Measurements from ENCODE around the gene PSMB10. TPM values are rescaled to one million over a fixed set of nuclear protein-coding genes. Genes with fewer than 3 reads are reported as not detected.

PSMB10 gene
- total and polyA plus RNA-seq, 2 of the 4 experiments (the other 2 are of a cell fraction), result 28.7 to 36.7 TPM

- ATAC-seq (ENCODE audit: low read depth) (peak; percentile 92), DNase-seq (peak; percentile 43)
- H3K9me3 ChIP-seq (ENCODE audit: control insufficient read depth, insufficient read depth, low read length), result no peaks in the 10 kb centered on the region
- H3K27me3 ChIP-seq (ENCODE audit: control insufficient read depth, insufficient read depth, low read length), result no peaks in the 10 kb centered on the region
- H3K23ac ChIP-seq (ENCODE audit: low read depth, low read length), result no peak overlapping the region
- ChIA-PET POLR2A (ENCODE audit: unreplicated experiment) (interaction anchor here (0.5 kb wide), 1 partner anchor 109 kb away, joined by 3 read pairs; no protein-coding TSS in a partner anchor), CTCF (interaction anchor here (0.6 to 1.0 kb wide), 3 partner anchors 26 to 246 kb away, joined by 3 read pairs; no protein-coding TSS in a partner anchor)
- BruUV-seq (replicated peaks), result TSS peak; percentile 26
- no peak overlapping the region for H3K4ac ChIP-seq (ENCODE audit: low read depth, low read length)
- no peak overlapping the region for H3K4me2 ChIP-seq (ENCODE audit: low read depth, low read length)
- dilution Hi-C loops (cut with HindIII; ENCODE audit: low sequenced_read_pairs, unreplicated experiment) (no loop called here), intact Hi-C loops (cut with micrococcal nuclease) (loop anchor here (1.0 to 2.0 kb wide), 5 partner anchors 45 to 407 kb away; partner anchors contain the start of gene THAP11), in situ Hi-C loops (cut with MboI; ENCODE audit: low sequenced_read_pairs) (loop anchor here (5.0 to 25.0 kb wide), 3 partner anchors 116 to 391 kb away; partner anchors contain the start of gene RIPOR1)
- no peak overlapping the region for H3K27ac ChIP-seq (ENCODE audit: insufficient read depth, low read length)
- H2BK20ac ChIP-seq (ENCODE audit: low read depth, low read length), result no peak overlapping the region
- H2BK15ac ChIP-seq (ENCODE audit: low read depth, low read length), result no peak overlapping the region
- H3K4me1 ChIP-seq (ENCODE audit: control insufficient read depth, insufficient read depth, low read length), result no peaks in the 10 kb centered on the region
- no peak overlapping the region for H4K91ac ChIP-seq (ENCODE audit: insufficient read depth, low read depth, low read length)
- no peak overlapping the region for H4K8ac ChIP-seq (ENCODE audit: low read depth in 2 of 2, low read length in 2 of 2)
- H3K9ac ChIP-seq (ENCODE audit: low read depth, low read length), result no peak overlapping the region
- H3K79me1 ChIP-seq (ENCODE audit: low read depth in 1 of 2, low read length in 2 of 2), result peaks cover 5 to 22% of the 10 kb centered on the region in 2 experiments; a peak in 2 of 4 replicates
- peak overlapping the region; percentile 86 for H2AFZ ChIP-seq (replicated peaks; ENCODE audit: low read length, poor library complexity)
- TF ChIP-seq USF2 (IDR thresholded peaks at IDR 0.05; ENCODE audit: low read depth, low read length) (no peak), RAD21 (IDR thresholded peaks at IDR 0.05; ENCODE audit: low read length) (peak; percentile 94), SMC3 (IDR thresholded peaks at IDR 0.05; ENCODE audit: low read depth, low read length) (peak; percentile 91), MAFK (IDR thresholded peaks at IDR 0.05; ENCODE audit: low read depth, low read length) (no peak), CTCF (conservative IDR thresholded peaks at IDR 0.05; ENCODE audit: low read depth, low read length) (peak; percentile 87)
- H2BK5ac ChIP-seq (ENCODE audit: low read depth, low read length, poor library complexity, severe bottlenecking), result no peak overlapping the region
- no peak overlapping the region for H4K5ac ChIP-seq (ENCODE audit: low read depth, low read length)
- no peak overlapping the region for H3K56ac ChIP-seq (ENCODE audit: extremely low read depth, insufficient read depth, low read length)
- H2BK120ac ChIP-seq (ENCODE audit: low read depth, low read length), result no peak overlapping the region
- peaks cover 27% of the 10 kb centered on the region for H3K36me3 ChIP-seq (ENCODE audit: control insufficient read depth, insufficient read depth, low read length)
- H3K9me1 ChIP-seq (ENCODE audit: insufficient read depth, low read length), result no peaks in the 10 kb centered on the region
- 0% methylated on average over 1 of the region's 16 CpGs; no CpG with 5 or more reads in 1 of the 2 experiments for WGBS, 2 experiments (ENCODE audit: extremely low coverage in 2 of 2, insufficient read length in 1 of 2)
- H3K18ac ChIP-seq (ENCODE audit: low read depth, low read length), result no peak overlapping the region
- peaks cover 34% of the 10 kb centered on the region for H4K20me1 ChIP-seq (ENCODE audit: insufficient read depth, low read length)
- no peak overlapping the region for H2AK5ac ChIP-seq (ENCODE audit: low read depth, low read length)
- peak overlapping the region; percentile 87 for H2AK9ac ChIP-seq (replicated peaks; ENCODE audit: low read depth, low read length, poor library complexity)
- no peak overlapping the region for H3K14ac ChIP-seq (replicated peaks; ENCODE audit: low read depth, low read length)
- H3K4me3 ChIP-seq (ENCODE audit: insufficient read depth, low read depth, low read length), result no peak overlapping the region
These were observed 7.9 kb downstream of the PSMB10 start for GRCh38 chr16:67928561-67929364.

Measured in IMR-90 (cell line).